Vagina (tissue), 2 donors: ENCODE results near the gene RGS3.

Experiments used
- POLR2AphosphoS5 ChIP-seq, 2 donors: sonication (generic); formaldehyde crosslinking; IDR thresholded peaks; one replicate each; pipeline ENCODE4 v1.9.0; 2017; ENCODE audit warnings: antibody characterized with exemption in 2 of 2, mild to moderate bottlenecking in 2 of 2, low read depth in 1 of 2; ENCODE audit not compliant: insufficient read depth in 1 of 2
- TF ChIP-seq, protein P1 (sequence below), 3 experiments: fragments of 450-650 bp in 2 of 3; fragments of 200-600 bp in 1 of 3; sonication (generic) in 1 of 3; IDR thresholded peaks; one replicate each; pipeline ENCODE4 v1.5.1; 2017 to 2019; ENCODE audit warnings: antibody characterized with exemption in 3 of 3, mild to moderate bottlenecking in 2 of 3, moderate library complexity in 2 of 3

DNA sequence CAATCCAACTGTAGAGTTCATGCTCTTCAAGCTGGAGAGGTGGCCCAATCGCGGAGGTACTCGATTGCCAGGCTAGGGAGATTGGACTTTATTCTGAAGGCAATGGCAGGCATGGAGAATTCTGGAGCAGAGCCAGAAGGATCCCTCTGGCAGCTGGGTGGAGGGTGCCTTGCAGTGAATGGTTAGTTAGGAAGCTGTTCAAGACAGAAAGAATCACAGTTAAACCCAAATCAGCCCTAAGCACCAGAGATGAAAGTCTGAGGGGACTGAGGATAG lies 182.4 kb downstream of the RGS3 start:
- TF ChIP-seq, protein P1, sequence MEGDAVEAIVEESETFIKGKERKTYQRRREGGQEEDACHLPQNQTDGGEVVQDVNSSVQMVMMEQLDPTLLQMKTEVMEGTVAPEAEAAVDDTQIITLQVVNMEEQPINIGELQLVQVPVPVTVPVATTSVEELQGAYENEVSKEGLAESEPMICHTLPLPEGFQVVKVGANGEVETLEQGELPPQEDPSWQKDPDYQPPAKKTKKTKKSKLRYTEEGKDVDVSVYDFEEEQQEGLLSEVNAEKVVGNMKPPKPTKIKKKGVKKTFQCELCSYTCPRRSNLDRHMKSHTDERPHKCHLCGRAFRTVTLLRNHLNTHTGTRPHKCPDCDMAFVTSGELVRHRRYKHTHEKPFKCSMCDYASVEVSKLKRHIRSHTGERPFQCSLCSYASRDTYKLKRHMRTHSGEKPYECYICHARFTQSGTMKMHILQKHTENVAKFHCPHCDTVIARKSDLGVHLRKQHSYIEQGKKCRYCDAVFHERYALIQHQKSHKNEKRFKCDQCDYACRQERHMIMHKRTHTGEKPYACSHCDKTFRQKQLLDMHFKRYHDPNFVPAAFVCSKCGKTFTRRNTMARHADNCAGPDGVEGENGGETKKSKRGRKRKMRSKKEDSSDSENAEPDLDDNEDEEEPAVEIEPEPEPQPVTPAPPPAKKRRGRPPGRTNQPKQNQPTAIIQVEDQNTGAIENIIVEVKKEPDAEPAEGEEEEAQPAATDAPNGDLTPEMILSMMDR (IDR thresholded peaks at IDR 0.05): no peak
- no peak for TF ChIP-seq POLR2AphosphoS5 (IDR thresholded peaks at IDR 0.05; ENCODE audit: insufficient read depth in 1 of 2, low read depth in 1 of 2)
